Lower leg skin (tissue), 3 donors: Measurements from ENCODE around the gene ZBTB16.

ENCODE experiments used
- POLR2A ChIP-seq, 2 donors: fragments of 450-650 bp; IDR thresholded peaks; one replicate each; pipeline ENCODE4 v1.6.1; 2016 to 2017; ENCODE audit warnings: antibody characterized with exemption in 2 of 2, mild to moderate bottlenecking in 1 of 2, moderate library complexity in 1 of 2
- TF ChIP-seq, protein P1 (sequence below), 3 donors: fragments of 450-650 bp; IDR thresholded peaks; one replicate each; pipeline ENCODE4 v1.5.1; 2016; ENCODE audit warnings: antibody characterized with exemption in 3 of 3, mild to moderate bottlenecking in 3 of 3, moderate library complexity in 2 of 3

DNA sequence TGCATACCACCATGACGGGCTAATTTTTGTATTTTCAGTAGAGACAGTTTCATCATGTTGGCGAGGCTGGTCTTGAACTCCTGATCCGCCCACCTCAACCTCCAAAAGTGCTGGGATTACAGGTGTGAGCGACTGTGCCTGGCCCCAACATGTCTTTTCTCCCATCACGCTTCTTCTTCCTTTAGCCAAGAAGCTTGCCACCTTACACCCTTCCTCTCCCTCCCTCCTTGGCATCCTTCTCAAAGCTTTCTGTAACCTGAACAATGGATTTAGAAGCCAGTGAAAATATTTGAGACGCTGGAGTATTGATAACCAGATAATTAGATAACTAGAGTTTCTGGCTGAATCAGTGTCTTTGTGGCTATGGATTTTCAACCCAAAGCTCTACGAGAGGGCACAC lies 225.4 kb downstream of the ZBTB16 start:
- TF ChIP-seq, protein P1, sequence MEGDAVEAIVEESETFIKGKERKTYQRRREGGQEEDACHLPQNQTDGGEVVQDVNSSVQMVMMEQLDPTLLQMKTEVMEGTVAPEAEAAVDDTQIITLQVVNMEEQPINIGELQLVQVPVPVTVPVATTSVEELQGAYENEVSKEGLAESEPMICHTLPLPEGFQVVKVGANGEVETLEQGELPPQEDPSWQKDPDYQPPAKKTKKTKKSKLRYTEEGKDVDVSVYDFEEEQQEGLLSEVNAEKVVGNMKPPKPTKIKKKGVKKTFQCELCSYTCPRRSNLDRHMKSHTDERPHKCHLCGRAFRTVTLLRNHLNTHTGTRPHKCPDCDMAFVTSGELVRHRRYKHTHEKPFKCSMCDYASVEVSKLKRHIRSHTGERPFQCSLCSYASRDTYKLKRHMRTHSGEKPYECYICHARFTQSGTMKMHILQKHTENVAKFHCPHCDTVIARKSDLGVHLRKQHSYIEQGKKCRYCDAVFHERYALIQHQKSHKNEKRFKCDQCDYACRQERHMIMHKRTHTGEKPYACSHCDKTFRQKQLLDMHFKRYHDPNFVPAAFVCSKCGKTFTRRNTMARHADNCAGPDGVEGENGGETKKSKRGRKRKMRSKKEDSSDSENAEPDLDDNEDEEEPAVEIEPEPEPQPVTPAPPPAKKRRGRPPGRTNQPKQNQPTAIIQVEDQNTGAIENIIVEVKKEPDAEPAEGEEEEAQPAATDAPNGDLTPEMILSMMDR (IDR thresholded peaks at IDR 0.05): no peak
- no peak for TF ChIP-seq POLR2A (IDR thresholded peaks at IDR 0.05)
